ENCODE measurements around the gene RNF169.

GRCh38 chr11:74710281-74710938 lies 38.2 kb upstream of the RNF169 start:
- TF ChIP-seq CTCF (IDR thresholded peaks at IDR 0.05): no peak
- TF ChIP-seq POLR2A (IDR thresholded peaks at IDR 0.05; ENCODE audit: low read depth): no peak
- TF ChIP-seq EP300 (IDR thresholded peaks at IDR 0.05): no peak
- TF ChIP-seq POLR2AphosphoS5 (IDR thresholded peaks at IDR 0.05): no peak
